Caco-2 (cell line): Measurements from ENCODE around the gene PEX13. TPM values are rescaled to one million over a fixed set of nuclear protein-coding genes. Genes with fewer than 3 reads are reported as not detected.
A peak's percentile ranks its signal among the peaks of the same experiment; 100 is the strongest.

ENCODE experiments used
- Bru-seq: library from RNA; stranded (reverse); fragments of 400-500 nt; gene quantifications from one replicate; lab custom pipeline; 2021; lab: Mats Ljungman, UMichigan
- BruChase-seq, 2 experiments: library from RNA; stranded (reverse); fragments of 400-500 nt; gene quantifications; one replicate each; lab custom pipeline; 2021; lab: Mats Ljungman, UMichigan
- BruUV-seq: library from RNA; stranded (reverse); fragments of 400-500 nt; replicated peaks from 2 replicates; lab custom pipeline; 2021; lab: Mats Ljungman, UMichigan
- CTCF ChIA-PET: fragments of 300-600 bp; sonication (Branson Sonifier 250); formaldehyde crosslinking; loops from one replicate; lab custom pipeline; 2022; ENCODE audit warnings: antibody characterized with exemption; lab: Charles Lee
- POLR2A ChIA-PET: fragments of 300-600 bp; sonication (Branson Sonifier 250); formaldehyde crosslinking; loops from one replicate; lab custom pipeline; 2022; ENCODE audit warnings: antibody characterized with exemption; lab: Charles Lee
- DNase-seq, 2 experiments: peaks; one replicate each; pipeline versions ENCODE4 v3.0.0 to v3.0.0-alpha.2; 2020 to 2022
- H3K27me3 ChIP-seq: replicated peaks from 2 replicates; pipeline ENCODE4 v1.6.0; 2011; ENCODE audit warnings: low read length; ENCODE audit not compliant: control insufficient read depth, insufficient read depth
- H3K36me3 ChIP-seq: 2 replicates; pipeline ENCODE4 v1.5.1; 2011; ENCODE audit warnings: low read length; ENCODE audit not compliant: control insufficient read depth, insufficient read depth
- H3K4me1 ChIP-seq: fragments of 250-450 bp; sonication (Bioruptor Pico); 2 replicates; pipeline ENCODE4 v1.5.1; 2020; ENCODE audit warnings: mild to moderate bottlenecking
- H3K4me3 ChIP-seq: 2 replicates; pipeline ENCODE4 v1.5.1; 2011; ENCODE audit warnings: low read depth, mild to moderate bottlenecking, control low read depth, low read length
- H3K9me3 ChIP-seq: fragments of 250-450 bp; sonication (Bioruptor Pico); 2 replicates; pipeline ENCODE4 v1.5.1; 2020; ENCODE audit warnings: mild to moderate bottlenecking, moderate library complexity
- H3K27ac Mint-ChIP-seq: one replicate; pipeline ENCODE4 v1.8.0; 2022; ENCODE audit warnings: mixed read lengths; ENCODE audit not compliant: unreplicated experiment
- H3K27me3 Mint-ChIP-seq: one replicate; pipeline ENCODE4 v1.8.0; 2022; ENCODE audit warnings: mixed read lengths; ENCODE audit not compliant: insufficient read depth, unreplicated experiment
- H3K36me3 Mint-ChIP-seq: one replicate; pipeline ENCODE4 v1.8.0; 2022; ENCODE audit warnings: mild to moderate bottlenecking, mixed read lengths; ENCODE audit not compliant: insufficient read depth, unreplicated experiment
- H3K4me1 Mint-ChIP-seq: one replicate; pipeline ENCODE4 v1.8.0; 2022; ENCODE audit warnings: low read depth, mixed read lengths; ENCODE audit not compliant: unreplicated experiment
- H3K4me3 Mint-ChIP-seq: one replicate; pipeline ENCODE4 v1.8.0; 2022; ENCODE audit warnings: mild to moderate bottlenecking, moderate library complexity, mixed read lengths; ENCODE audit not compliant: unreplicated experiment
- H3K9me3 Mint-ChIP-seq: one replicate; pipeline ENCODE4 v1.8.0; 2022; ENCODE audit warnings: mixed read lengths; ENCODE audit not compliant: unreplicated experiment
- CTCF ChIP-seq, 2 experiments: fragments of 200-600 bp in 1 of 2; IDR thresholded peaks; 1 replicate in 1 of 2; 2 replicates in 1 of 2; pipeline versions ENCODE4 v1.5.1 to v1.8.0; 2011 to 2022; ENCODE audit warnings: antibody characterized with exemption in 1 of 2, control low read depth in 1 of 2, inconsistent platforms in 1 of 2, low read depth in 1 of 2, low read length in 1 of 2, mild to moderate bottlenecking in 1 of 2, moderate library complexity in 1 of 2; ENCODE audit not compliant: insufficient read depth in 1 of 2, severe bottlenecking in 1 of 2, unreplicated experiment in 1 of 2
- intact Hi-C: fragments of 100-400 bp; cut with micrococcal nuclease; formaldehyde crosslinking; loops from one replicate; pipeline ENCODE4 v1.10.0; 2022; ENCODE audit not compliant: unreplicated experiment
- long read RNA-seq: library from polyadenylated mRNA; stranded (forward); transcript quantifications from one replicate; pipeline ENCODE4 v2.0.0, GENCODE V29; 2022
- total RNA-seq: library from RNA; stranded (reverse); gene quantifications from 2 replicates; pipeline ENCODE4 v1.2.3, GENCODE V29; 2022

Gene PEX13
- total RNA-seq (36.6 and 37.4 TPM in 2 replicates), Bru-seq, nascent RNA (percentile 95 among the genes with signal in this experiment), BruChase-seq, experiment 1, labeled RNA remaining after a 2-hour chase (percentile 94 among the genes with signal in this experiment), BruChase-seq, experiment 2, labeled RNA remaining after a 6-hour chase (percentile 86 among the genes with signal in this experiment)
- long read RNA-seq, full-length matches to known transcripts, result 51 of 68 reads
- long read RNA-seq, partial matches to known transcripts, result 4 of 68 reads
- long read RNA-seq, other reads (novel, unspliced or antisense), result 13 of 68 reads

GRCh38 chr2:61017556-61018317 lies at the start of gene PEX13, which contains the start of gene PUS10:
Gene PEX13, plus strand, starts transcription at chr2:61017720. Its CDS starts 40 bp downstream, at chr2:61017760.
Gene PUS10, minus strand, starts transcription at chr2:61018255. Its CDS starts 6,365 bp downstream, at chr2:61011890.
- H3K27ac Mint-ChIP-seq, result peak within 1 kb of the TSS; percentile 97
- ChIA-PET CTCF (no interaction called here), POLR2A (interaction anchor here (0.5 kb wide), 1 partner anchor 597 kb away, joined by 4 read pairs; no protein-coding TSS in a partner anchor)
- H3K27me3 Mint-ChIP-seq, result no peaks in the 10 kb centered on the region
- H3K36me3 Mint-ChIP-seq, result peaks cover 40% of the 10 kb centered on the region
- Histone ChIP-seq H3K27me3 (no peaks in the 10 kb centered on the region), H3K4me1 (peaks cover 8% of the 10 kb centered on the region), H3K36me3 (peaks cover 2% of the 10 kb centered on the region), H3K9me3 (no peaks in the 10 kb centered on the region), H3K4me3 (peak within 1 kb of the TSS; percentile 67)
- BruUV-seq, result no TSS peak
- H3K9me3 Mint-ChIP-seq, result peaks cover 9% of the 10 kb centered on the region
- H3K4me1 Mint-ChIP-seq, result no peaks in the 10 kb centered on the region
- intact Hi-C loops, result loop anchor here (1.0 to 5.0 kb wide), 4 partner anchors 29 to 160 kb away; partner anchors contain the start of genes REL and SANBR
- DNase-seq, result peak; percentile 86 to 91
- no peak for TF ChIP-seq CTCF (IDR thresholded peaks at IDR 0.05; ENCODE audit: insufficient read depth in 1 of 2, low read depth in 1 of 2, low read length in 1 of 2, severe bottlenecking in 1 of 2, unreplicated experiment in 1 of 2)
- H3K4me3 Mint-ChIP-seq, result peak within 1 kb of the TSS; percentile 88

DNA sequence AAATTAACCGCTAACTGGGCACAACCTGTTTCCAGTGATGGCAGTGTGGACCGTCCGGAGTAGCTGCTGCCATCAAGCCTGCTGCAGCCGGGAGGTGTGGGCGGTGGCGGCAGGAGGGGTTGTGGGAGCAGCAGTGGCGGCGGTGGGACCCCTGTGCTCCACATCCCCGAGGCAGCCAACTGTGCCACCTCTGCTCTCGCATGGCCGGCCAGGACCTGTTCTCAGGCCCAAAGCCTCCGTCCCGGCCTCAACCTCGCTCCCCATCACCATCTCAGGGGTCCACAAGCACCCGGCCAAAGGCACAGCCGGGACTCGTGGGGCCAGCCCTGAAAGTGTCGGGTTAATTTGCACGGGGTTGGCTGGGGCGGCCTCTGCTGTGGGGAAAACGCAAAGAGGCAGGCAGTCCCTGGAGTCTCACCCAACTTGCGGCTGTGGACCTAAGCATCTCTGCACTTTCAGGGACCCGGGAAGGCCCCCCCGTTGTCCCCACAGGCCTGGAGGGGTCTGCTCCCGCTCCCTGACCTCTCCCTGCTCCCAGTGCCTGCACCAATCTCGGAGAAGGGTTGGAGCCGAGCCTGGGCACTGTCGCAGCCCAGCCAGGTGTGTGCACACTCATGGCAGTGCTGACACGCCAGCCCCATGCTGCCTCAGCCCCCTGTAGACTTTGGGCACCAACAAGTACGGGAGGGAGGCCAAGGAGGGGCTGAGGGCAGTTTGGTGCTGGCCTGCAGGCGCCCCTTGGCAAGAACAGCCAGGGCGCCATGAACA lies 44.4 kb upstream of the PEX13 start:
- no peaks in the 10 kb centered on the region for H3K27me3 ChIP-seq
- H3K9me3 ChIP-seq, result no peaks in the 10 kb centered on the region
- H3K4me3 ChIP-seq, result no peak overlapping the region
- no peak for TF ChIP-seq CTCF (IDR thresholded peaks at IDR 0.05; ENCODE audit: insufficient read depth in 1 of 2, low read depth in 1 of 2, low read length in 1 of 2, severe bottlenecking in 1 of 2, unreplicated experiment in 1 of 2)
- Mint-ChIP-seq H3K4me3 (no peak overlapping the region), H3K9me3 (no peaks in the 10 kb centered on the region), H3K27me3 (no peaks in the 10 kb centered on the region), H3K27ac (no peak overlapping the region), H3K4me1 (no peaks in the 10 kb centered on the region), H3K36me3 (no peaks in the 10 kb centered on the region)
- DNase-seq, result no peak
- ChIA-PET POLR2A (interaction anchor here (0.7 kb wide), 1 partner anchor 15 kb away, joined by 3 read pairs; no protein-coding TSS in a partner anchor), CTCF (no interaction called here)
- intact Hi-C loops, result no loop called here
- H3K4me1 ChIP-seq, result no peaks in the 10 kb centered on the region
- no TSS peak for BruUV-seq
- H3K36me3 ChIP-seq, result no peaks in the 10 kb centered on the region

- Mint-ChIP-seq H3K27ac (no peak overlapping the region), H3K27me3 (no peaks in the 10 kb centered on the region), H3K36me3 (no peaks in the 10 kb centered on the region), H3K4me3 (no peak overlapping the region), H3K4me1 (no peaks in the 10 kb centered on the region), H3K9me3 (no peaks in the 10 kb centered on the region)
- no peaks in the 10 kb centered on the region for H3K27me3 ChIP-seq
- DNase-seq, result no peak
- H3K36me3 ChIP-seq, result no peaks in the 10 kb centered on the region
- H3K4me1 ChIP-seq, result no peaks in the 10 kb centered on the region
- no peak for TF ChIP-seq CTCF (IDR thresholded peaks at IDR 0.05; ENCODE audit: insufficient read depth in 1 of 2, low read depth in 1 of 2, low read length in 1 of 2, severe bottlenecking in 1 of 2, unreplicated experiment in 1 of 2)
- BruUV-seq, result no TSS peak
- no peak overlapping the region for H3K4me3 ChIP-seq
- H3K9me3 ChIP-seq, result no peaks in the 10 kb centered on the region
- ChIA-PET CTCF (no interaction called here), POLR2A (interaction anchor here (0.7 kb wide), 1 partner anchor 16 kb away, joined by 3 read pairs; no protein-coding TSS in a partner anchor)
- intact Hi-C loops, result no loop called here
Observed at GRCh38 chr2:60973705-60974104, 43.8 kb upstream of the PEX13 start.
